ENCODE measurements around the gene DYSF.
"Not testable (repeated sequence)": the region's sequence is repeated elsewhere in the genome, so short reads cannot be mapped to it uniquely, and the experiment has no call there.

The DYSF gene

DNA sequence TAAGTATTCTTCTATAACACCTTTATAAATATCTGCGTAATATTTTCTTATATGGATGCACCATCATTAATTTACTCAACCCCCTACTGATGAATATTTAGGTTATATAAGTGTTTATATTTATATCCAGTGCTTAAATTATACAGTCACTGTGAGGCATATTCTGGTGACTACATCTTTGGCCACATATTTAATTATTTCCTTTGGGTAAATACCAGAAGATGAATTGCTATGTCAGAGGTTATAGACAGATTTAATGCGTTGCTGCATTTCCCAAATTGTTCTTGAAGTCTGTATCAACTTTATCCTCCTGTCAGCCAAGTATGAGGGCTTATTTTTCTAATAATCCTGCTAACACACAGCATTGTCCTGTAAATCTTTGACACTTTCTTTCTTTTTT lies 18.7 kb downstream of the DYSF start:
- no peak for DNase-seq (ENCODE audit: low read depth)

DNA sequence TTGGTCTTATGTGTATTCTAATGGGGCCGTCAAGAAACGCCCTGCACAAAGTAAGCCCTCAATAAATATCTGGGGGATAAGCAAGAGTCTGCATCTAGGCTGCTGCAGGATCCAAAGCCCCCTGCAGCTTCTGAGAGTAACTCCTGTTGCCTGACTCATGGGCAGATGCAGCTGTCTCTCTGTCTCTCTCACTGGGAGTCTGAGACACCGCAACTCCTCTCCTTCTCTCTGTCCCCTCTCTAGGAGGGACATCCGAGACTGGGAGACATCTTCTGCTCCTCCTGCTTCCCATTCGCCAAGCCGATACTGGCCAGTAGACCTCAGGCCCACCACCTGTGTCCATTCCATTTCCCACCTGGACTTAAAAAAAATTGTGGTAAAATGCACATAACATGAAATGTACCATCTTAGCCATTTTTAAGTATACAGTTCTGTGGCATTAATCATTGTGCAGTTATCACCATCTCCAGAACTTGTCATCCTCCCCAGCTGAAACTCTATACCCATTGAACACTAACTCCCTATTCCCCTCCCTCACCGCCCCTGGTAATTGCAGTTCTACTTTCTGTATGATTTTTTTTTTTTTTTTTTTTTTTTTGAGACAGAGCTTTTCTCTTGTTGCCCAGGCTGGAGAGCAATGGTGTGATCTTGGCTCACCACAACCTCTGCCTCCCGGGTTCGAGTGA lies 20.1 kb downstream of the DYSF start:
- no peak for DNase-seq (ENCODE audit: low read depth)

GRCh38 chr2:71474116-71474743 lies 20.9 kb downstream of the DYSF start:
- no peak for DNase-seq (ENCODE audit: low read depth)

DNA sequence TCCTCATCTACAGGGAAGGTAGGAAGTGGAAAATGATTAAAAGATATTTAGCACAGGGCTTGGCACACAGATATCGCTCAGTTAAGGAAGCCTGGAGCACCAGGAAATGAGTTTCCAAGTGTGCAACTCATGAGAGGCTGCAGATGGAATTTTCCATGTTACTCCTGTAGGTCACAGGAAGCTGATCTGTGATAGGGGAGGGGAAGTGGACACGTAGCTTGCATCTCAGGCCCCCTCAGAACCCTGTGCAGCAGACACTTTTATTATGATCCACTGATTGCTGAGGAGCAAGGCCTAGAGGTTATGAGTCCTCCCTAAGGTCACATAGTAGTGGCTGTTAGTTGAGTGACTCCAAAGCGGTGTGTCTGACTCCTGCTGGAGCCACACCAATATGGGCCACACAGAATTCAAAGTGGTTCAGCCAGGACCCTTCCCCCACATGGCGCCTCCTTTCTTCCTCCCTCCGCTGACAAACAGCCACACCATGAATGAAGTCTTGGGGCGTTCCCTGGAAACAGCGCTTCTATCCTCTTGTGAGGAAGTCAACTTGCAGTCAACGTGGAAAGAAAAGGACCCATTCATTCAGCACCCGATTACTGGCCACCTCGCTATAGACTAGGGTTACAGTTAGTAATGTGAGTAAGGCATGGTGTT lies 21.5 kb downstream of the DYSF start:
- no peak for DNase-seq (ENCODE audit: low read depth)

GRCh38 chr2:71476495-71476894 lies 23.1 kb downstream of the DYSF start:
- no peak for DNase-seq (ENCODE audit: low read depth)

- no peak for DNase-seq (ENCODE audit: low read depth)
Measured at GRCh38 chr2:71477231-71477691, 23.9 kb downstream of the DYSF start.

DNA sequence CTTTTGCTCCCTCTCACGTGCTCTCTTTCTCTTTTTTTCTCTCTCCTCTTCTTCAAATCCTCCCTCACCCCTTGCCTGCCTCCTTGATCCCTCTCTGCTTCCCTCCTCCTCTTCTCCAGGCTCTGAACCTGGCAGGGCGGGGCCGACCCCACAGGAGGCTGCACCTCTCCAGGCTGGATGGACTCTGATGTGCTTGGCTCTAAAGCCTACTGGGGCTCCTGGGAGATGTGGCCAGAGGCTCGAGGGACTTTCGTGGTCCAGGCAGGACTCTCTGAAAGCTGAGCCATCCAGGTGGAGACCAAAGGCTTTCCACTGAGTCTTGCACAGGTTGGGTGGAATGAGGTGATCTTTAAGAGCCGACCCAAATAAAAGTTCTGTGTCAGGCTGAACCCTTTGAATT lies 25.4 kb downstream of the DYSF start:
- DNase-seq (ENCODE audit: low read depth): no peak

- no peak for DNase-seq (ENCODE audit: low read depth)
Measured at GRCh38 chr2:71479261-71479660, 25.9 kb downstream of the DYSF start.

DNA sequence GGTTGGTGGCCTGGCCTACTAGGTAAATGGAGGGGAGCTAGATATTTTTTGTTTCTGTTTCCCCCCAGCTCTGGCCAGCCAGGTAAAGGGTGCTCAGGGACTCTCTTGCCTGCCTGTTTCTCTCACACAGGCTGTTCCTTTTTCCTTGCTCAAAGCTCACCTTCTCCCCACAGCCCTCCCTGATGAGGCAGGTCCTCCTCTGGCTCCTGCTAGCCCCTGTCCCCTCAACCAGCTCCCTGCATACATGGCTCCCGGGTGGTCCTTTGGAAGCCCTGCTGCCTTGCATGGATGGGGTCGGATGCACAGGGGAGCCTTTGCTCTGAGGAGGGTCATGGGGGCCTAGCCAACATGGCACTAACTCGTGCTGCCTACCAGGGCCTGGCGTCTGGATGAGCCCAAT lies 27.8 kb downstream of the DYSF start:
- DNase-seq (ENCODE audit: low read depth): no peak

DNA sequence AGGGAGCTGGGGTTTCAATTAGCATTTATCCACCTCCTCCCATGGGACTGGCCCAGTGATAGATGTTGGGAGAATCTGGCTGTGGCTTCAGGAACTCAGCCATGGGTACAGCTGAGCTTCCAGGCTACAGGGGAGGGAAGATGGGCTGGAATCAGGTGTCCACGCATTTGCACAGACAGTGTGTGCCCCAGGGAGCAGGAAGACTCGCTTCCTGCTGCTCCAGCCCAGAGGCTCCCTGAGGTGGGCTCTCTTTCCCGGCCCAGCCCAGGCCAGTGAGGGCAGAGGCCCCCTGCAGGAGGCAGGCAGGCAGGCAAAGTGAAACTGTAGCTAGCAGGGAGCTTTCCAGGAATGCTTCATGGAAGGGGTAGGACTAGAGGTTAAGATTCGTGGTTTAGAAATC lies 28.7 kb downstream of the DYSF start:
- no peak for DNase-seq (ENCODE audit: low read depth)

GRCh38 chr2:71483246-71483645 lies 29.9 kb downstream of the DYSF start:
- DNase-seq (ENCODE audit: low read depth): no peak

DNA sequence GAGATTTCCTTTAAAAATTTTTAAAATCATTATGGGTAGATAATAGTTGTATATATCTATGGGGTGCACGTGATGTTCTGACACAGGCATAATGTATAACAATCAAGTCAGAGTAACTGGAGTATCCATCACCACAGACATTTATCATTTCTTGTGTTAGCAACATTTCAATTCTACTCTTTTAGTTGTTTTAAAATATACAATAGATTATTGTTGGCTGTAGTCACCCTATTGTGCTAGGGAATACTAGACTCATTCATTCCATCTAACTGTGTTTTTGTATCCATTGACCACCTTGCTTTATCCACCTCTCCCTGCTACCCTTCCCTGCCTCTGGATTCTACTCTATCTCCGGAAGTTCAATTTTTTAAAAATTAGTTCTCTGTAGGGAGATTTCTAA lies 31.0 kb downstream of the DYSF start:
- DNase-seq (ENCODE audit: low read depth): no peak

DNA sequence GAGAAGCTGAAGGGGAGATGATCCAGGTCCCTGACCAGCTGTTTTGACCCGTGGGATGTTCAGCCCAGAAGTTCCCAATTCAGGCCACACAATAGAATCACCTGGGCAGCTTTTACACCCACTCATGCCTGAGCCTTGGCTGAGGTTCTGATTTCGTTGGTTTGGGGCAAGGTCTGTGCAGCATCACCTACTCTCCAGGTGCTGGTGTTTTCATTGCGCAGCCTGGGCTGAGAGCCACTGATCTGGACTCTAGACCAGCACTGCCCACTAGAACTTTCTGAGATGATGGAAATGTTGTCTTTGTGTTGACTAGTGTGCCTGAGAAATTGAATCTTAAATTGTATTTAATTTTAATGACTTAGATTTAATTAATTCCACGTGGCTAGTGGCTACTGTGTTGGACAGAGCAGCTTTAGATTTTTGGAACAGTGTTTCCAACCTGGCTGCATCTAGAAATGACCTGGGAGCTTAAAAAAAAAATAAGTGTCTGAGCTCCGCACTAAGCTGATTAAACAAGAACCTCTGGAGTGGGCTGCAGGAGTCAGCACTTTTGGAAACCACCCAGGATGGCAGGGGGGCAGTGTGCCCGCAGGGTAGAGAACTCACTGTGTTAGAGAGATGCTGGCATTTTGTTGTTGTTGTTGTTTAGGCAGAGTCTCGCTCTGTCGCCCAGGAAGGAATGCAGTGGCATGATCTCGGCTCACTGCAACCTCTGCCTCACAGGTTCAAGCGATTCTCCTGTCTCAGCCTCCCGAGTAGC lies 33.7 kb downstream of the DYSF start:
- DNase-seq (ENCODE audit: low read depth): no peak

DNA sequence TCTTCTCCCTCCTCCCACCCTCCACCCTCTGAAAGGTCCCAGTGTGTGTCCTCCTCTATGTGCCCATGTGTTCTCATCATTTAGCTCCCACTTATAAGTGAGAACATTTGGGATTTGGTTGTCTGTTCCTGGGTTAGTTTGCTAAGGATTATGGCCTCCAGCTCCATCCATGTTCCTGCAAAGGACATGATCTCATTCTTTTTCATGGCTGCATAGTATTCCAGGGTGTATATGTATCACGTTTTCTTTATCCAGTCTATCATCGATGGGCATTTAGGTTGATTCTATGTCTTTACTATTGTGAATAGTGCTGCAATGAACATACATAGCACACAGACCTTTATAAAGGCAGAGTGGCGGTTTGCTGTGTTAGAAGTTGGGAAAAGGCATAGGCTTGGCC lies 38.2 kb downstream of the DYSF start:
- DNase-seq (ENCODE audit: low read depth): not testable (repeated sequence)

GRCh38 chr2:71492112-71492511 lies 38.8 kb downstream of the DYSF start:
- DNase-seq (ENCODE audit: low read depth): no peak

- no peak for DNase-seq (ENCODE audit: low read depth)
Measured at GRCh38 chr2:71494091-71494490, 40.7 kb downstream of the DYSF start.

- no peak for DNase-seq (ENCODE audit: low read depth)
Measured at GRCh38 chr2:71494523-71495155, 41.3 kb downstream of the DYSF start.

DNA sequence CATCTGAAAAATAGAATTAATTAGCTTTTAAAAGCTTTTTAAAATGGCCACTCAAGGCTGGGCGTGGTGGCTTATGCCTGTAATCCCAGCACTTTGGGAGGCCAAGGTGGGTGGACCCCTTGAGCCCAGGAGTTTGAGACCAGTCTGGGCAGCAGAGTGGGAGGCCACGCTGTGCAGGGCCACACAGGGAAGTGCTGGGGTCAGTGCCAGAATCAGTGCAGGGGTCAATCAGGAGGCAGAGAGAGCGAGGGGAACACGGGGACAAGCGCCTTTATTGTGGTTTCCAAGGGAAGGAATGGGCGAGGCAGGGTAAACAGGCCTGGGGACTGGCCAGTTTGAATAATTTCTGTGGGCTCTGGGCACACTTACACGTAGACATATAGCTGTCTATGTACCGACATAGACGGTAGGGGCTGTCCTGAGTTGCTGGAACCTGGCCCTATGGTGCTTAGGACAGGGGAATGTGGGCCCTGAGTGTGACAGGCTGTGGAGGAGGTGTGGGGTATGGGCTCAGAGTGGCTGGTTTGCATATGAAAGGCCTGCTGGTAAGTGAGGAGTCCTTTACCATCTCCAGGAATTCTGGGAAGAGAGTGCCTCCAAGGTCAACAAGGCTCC lies 42.9 kb downstream of the DYSF start:
- no peak for DNase-seq (ENCODE audit: low read depth)

DNA sequence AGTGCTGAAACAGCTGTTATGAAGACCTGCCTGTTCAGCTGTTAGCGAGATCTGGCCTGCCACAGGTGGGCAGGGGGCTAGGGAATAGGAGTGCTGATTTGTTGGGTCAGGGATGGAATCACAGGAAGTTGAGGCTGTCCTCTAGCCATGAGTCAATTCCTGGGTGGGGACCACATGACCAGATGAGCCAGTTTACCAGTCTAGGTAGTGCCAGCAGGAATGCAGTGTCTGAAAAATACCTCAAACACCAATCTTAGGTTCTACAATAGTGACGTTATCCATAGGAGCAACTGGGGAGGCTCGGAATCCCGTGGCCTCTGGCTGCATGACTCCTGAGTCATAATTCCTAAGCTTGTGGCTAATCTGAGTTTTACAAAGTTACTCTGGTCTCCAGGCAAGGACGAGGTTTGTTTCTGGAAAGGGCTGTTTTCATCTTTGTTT lies 44.9 kb downstream of the DYSF start:
- DNase-seq (ENCODE audit: low read depth): peak; percentile 93

DNA sequence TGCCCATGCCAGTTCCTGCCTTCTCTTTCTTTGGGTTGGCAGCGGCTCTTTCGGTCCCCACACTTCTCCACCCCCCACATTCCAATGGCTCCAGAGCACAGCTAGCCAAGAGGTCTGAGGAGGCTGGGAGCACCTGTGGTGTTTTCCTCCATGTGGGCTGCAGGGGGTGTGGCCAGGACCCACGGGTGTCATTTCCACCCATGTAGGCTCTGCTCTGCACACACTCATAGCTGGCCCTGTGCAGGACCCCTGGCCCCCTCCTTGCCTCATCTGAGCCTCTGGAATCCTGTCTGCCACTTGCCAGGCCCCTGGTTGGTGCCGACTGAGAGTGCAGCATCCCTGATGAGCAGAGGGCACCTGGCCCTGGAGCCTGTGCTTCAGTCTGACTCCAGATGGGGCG lies 46.3 kb downstream of the DYSF start:
- no peak for DNase-seq (ENCODE audit: low read depth)

DNA sequence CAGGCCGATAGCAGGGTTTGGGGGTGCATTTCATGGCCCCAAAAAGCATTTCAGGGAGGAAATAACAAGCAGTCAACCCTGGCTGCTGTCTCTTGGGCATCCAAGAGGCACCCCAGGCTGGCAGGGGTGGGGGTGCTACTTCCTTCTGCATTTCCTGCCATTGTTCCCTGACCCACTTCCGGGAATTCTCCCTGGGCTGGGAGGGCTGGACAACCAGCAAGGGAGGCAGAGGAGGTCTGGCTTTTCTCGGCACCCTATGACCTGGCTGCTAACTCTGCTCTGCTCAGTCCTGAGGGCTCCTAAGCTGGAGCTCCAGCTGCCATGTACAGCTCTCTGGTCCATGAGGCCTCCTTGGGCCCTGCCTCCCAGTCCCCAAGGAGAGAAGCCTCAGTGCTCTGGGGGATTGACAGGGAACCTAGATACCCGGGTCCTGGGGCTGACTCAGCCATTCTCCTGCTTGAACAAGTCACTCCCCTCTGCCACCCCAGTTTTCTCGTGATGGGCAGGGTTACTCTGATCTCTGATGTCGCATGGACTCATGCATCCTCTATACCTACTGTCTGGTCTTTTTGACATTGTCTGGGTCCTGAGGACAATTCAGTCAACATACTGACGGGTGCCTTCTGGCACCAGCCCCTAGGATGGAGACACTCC lies 47.2 kb downstream of the DYSF start:
- DNase-seq (ENCODE audit: low read depth): no peak
